UCSD-AML1 (cell line): ENCODE measurements around the gene DHX58.

Experiments
- DNase-seq: peaks from one replicate; lab custom pipeline; 2025; ENCODE audit not compliant: unreplicated experiment; lab: John Stamatoyannopoulos, UW

Gene DHX58

GRCh38 chr17:42087736-42088705 is 24.5 kb downstream of the DHX58 start:
- no peak for DNase-seq

- DNase-seq: no peak
These were observed 25.3 kb downstream of the DHX58 start for GRCh38 chr17:42087042-42087701.

GRCh38 chr17:42081516-42082129 is 30.9 kb downstream of the DHX58 start:
- no peak for DNase-seq

GRCh38 chr17:42079541-42079940 is 33.0 kb downstream of the DHX58 start:
- no peak for DNase-seq

GRCh38 chr17:42078396-42079043 is 34.0 kb downstream of the DHX58 start:
- DNase-seq: no peak

GRCh38 chr17:42077755-42078154 is 34.8 kb downstream of the DHX58 start:
- DNase-seq: no peak

GRCh38 chr17:42076797-42077559 is 35.5 kb downstream of the DHX58 start:
- no peak for DNase-seq

GRCh38 chr17:42075789-42076188 is 36.7 kb downstream of the DHX58 start:
- no peak for DNase-seq

- DNase-seq: no peak
These were observed 40.0 kb downstream of the DHX58 start for GRCh38 chr17:42072323-42073187.

GRCh38 chr17:42071810-42072209 is 40.7 kb downstream of the DHX58 start:
- DNase-seq: no peak

- no peak for DNase-seq
These were observed 43.5 kb downstream of the DHX58 start for GRCh38 chr17:42068979-42069378.

- DNase-seq: peak; percentile 69
These were observed 45.0 kb downstream of the DHX58 start for GRCh38 chr17:42067371-42068091.

GRCh38 chr17:42065201-42065600 is 47.3 kb downstream of the DHX58 start:
- no peak for DNase-seq

- no peak for DNase-seq
These were observed 49.8 kb downstream of the DHX58 start for GRCh38 chr17:42062681-42063080.

GRCh38 chr17:42061646-42062487 is 50.6 kb downstream of the DHX58 start:
- no peak for DNase-seq

- DNase-seq: no peak
These were observed 52.3 kb downstream of the DHX58 start for GRCh38 chr17:42060231-42060630.

- DNase-seq: no peak
These were observed 52.7 kb downstream of the DHX58 start for GRCh38 chr17:42059815-42060214.

- no peak for DNase-seq
These were observed 54.5 kb downstream of the DHX58 start for GRCh38 chr17:42058063-42058462.
